ENCODE data around the gene GOLGA7B. TPM values are rescaled to one million over a fixed set of nuclear protein-coding genes. Genes with fewer than 3 reads are reported as not detected.

Gene GOLGA7B
- total RNA-seq, 1 donor = under 0.01 TPM

DNA sequence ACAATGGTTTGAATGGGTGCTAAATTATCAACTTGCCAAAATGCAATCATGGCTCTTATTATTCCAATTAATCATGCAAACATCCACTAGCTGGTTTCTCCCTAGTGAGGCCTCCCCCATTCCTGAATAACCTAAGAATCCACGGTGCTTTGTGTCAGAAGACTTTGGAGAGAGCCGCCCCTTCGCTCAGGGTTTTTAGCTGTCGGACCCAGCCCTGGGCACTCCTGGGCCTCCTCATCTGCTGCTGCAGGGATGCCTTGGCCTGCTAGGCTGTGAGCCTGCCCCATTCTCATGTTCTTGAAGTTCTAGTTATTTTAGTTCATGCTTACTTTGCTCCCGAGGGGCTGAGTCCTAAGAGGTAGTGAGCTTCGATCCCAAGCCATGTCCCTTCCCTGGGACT is 43.7 kb upstream of the GOLGA7B start:
- Histone ChIP-seq H2AFZ (ENCODE audit: low read length) (no peak overlapping the region), H3K27ac (ENCODE audit: low read depth, low read length) (no peak overlapping the region), H3K79me2 (ENCODE audit: insufficient read depth, low read length) (no peaks in the 10 kb centered on the region), H3K9me3 (ENCODE audit: low read depth, low read length) (no peaks in the 10 kb centered on the region), H3K27me3 (ENCODE audit: insufficient read depth, low read length) (peaks cover 6% of the 10 kb centered on the region), H3K4me1 (ENCODE audit: insufficient read depth, low read length) (no peaks in the 10 kb centered on the region), H4K20me1 (ENCODE audit: insufficient read depth, low read length) (no peaks in the 10 kb centered on the region), H3K4me3 (ENCODE audit: insufficient read depth, low read length) (no peak overlapping the region), H3K4me2 (ENCODE audit: insufficient read depth, low read length) (no peak overlapping the region), H3K36me3 (ENCODE audit: insufficient read depth, low read length) (no peaks in the 10 kb centered on the region)
- TF ChIP-seq, protein P1, sequence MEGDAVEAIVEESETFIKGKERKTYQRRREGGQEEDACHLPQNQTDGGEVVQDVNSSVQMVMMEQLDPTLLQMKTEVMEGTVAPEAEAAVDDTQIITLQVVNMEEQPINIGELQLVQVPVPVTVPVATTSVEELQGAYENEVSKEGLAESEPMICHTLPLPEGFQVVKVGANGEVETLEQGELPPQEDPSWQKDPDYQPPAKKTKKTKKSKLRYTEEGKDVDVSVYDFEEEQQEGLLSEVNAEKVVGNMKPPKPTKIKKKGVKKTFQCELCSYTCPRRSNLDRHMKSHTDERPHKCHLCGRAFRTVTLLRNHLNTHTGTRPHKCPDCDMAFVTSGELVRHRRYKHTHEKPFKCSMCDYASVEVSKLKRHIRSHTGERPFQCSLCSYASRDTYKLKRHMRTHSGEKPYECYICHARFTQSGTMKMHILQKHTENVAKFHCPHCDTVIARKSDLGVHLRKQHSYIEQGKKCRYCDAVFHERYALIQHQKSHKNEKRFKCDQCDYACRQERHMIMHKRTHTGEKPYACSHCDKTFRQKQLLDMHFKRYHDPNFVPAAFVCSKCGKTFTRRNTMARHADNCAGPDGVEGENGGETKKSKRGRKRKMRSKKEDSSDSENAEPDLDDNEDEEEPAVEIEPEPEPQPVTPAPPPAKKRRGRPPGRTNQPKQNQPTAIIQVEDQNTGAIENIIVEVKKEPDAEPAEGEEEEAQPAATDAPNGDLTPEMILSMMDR (IDR thresholded peaks at IDR 0.05; ENCODE audit: extremely low read depth, low read depth, low read length) = no peak
- DNase-seq (ENCODE audit: insufficient read length, low spot score, missing footprints) = no peak

DNA sequence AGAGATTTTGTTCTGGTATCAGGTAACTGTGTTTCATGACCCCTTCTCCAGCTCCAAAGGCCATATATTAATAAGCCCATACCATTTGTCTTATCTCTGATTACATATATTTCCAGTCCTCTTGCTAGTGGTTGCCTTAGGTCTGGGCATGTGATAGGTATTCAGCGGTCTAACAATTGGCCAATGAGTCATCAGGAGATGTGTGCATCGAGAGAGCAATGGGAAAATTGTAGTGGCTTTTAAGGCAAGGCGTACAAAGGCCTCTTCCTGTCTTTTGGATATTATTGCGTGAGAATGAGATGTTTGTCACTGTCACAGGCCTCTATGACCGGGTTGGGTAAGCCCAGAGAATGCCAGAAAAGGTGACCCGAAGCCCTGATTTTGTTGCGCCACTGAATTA is 39.2 kb upstream of the GOLGA7B start:
- TF ChIP-seq, protein P1 (IDR thresholded peaks at IDR 0.05; ENCODE audit: extremely low read depth, low read depth, low read length) = no peak
- Histone ChIP-seq H3K9me3 (ENCODE audit: low read depth, low read length) (no peaks in the 10 kb centered on the region), H3K4me1 (ENCODE audit: insufficient read depth, low read length) (no peaks in the 10 kb centered on the region), H3K27ac (ENCODE audit: low read depth, low read length) (no peak overlapping the region), H2AFZ (ENCODE audit: low read length) (no peak overlapping the region), H3K4me3 (ENCODE audit: insufficient read depth, low read length) (no peak overlapping the region), H3K4me2 (ENCODE audit: insufficient read depth, low read length) (no peak overlapping the region), H3K27me3 (ENCODE audit: insufficient read depth, low read length) (peaks cover 17% of the 10 kb centered on the region), H4K20me1 (ENCODE audit: insufficient read depth, low read length) (no peaks in the 10 kb centered on the region), H3K79me2 (ENCODE audit: insufficient read depth, low read length) (no peaks in the 10 kb centered on the region), H3K36me3 (ENCODE audit: insufficient read depth, low read length) (no peaks in the 10 kb centered on the region)
- no peak for DNase-seq (ENCODE audit: insufficient read length, low spot score, missing footprints)

DNA sequence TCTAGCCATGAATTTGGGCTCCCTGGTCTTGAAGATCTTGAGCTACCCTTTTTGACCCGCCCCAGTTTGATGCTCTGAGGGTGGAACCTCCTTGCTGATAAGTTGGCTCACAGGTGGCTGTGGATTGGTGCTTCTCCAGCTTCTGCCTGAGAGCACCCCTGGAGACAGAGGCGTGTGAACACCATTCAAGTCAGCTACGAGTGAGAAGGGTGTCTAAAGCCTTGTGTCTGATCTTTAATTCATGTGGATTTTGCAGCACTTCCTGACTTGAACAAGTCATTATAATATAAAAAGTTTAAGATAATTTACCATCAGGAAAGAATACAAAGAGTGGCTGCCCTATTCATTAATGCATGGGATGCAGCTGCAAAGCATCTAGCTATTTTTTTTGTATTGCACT is 37.7 kb upstream of the GOLGA7B start:
- Histone ChIP-seq H3K36me3 (ENCODE audit: insufficient read depth, low read length) (no peaks in the 10 kb centered on the region), H3K9me3 (ENCODE audit: low read depth, low read length) (no peaks in the 10 kb centered on the region), H3K79me2 (ENCODE audit: insufficient read depth, low read length) (no peaks in the 10 kb centered on the region), H3K4me3 (ENCODE audit: insufficient read depth, low read length) (no peak overlapping the region), H2AFZ (ENCODE audit: low read length) (no peak overlapping the region), H3K27ac (ENCODE audit: low read depth, low read length) (no peak overlapping the region), H3K4me1 (ENCODE audit: insufficient read depth, low read length) (no peaks in the 10 kb centered on the region), H3K4me2 (ENCODE audit: insufficient read depth, low read length) (no peak overlapping the region), H4K20me1 (ENCODE audit: insufficient read depth, low read length) (no peaks in the 10 kb centered on the region), H3K27me3 (ENCODE audit: insufficient read depth, low read length) (peaks cover 19% of the 10 kb centered on the region)
- TF ChIP-seq, protein P1 (IDR thresholded peaks at IDR 0.05; ENCODE audit: extremely low read depth, low read depth, low read length) = no peak
- no peak for DNase-seq (ENCODE audit: insufficient read length, low spot score, missing footprints)

DNA sequence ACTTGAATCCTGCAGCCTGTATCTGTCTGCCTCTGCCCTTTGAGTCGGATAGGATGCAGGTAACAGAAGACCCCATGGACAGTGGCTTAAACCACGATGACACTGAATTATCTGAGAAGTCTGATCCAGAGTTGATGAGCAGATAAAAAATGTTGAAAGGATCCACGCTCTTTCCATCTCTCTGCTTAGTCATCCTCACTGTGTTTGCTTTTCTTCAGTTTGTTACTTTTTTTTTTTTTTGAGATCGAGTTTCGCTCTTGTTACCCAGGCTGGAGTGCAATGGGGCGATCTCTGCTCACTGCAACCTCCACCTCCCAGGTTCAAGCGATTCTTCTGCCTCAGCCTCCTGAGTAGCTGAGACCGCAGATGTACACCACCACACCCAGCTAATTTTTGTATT is 36.9 kb upstream of the GOLGA7B start:
- no peaks in the 10 kb centered on the region for H4K20me1 ChIP-seq (ENCODE audit: insufficient read depth, low read length)
- H3K27me3 ChIP-seq (ENCODE audit: insufficient read depth, low read length) = peaks cover 18% of the 10 kb centered on the region
- H2AFZ ChIP-seq (ENCODE audit: low read length) = no peak overlapping the region
- TF ChIP-seq, protein P1 (IDR thresholded peaks at IDR 0.05; ENCODE audit: extremely low read depth, low read depth, low read length) = no peak
- H3K4me2 ChIP-seq (ENCODE audit: insufficient read depth, low read length) = no peak overlapping the region
- no peak overlapping the region for H3K27ac ChIP-seq (ENCODE audit: low read depth, low read length)
- H3K4me3 ChIP-seq (ENCODE audit: insufficient read depth, low read length) = no peak overlapping the region
- DNase-seq (ENCODE audit: insufficient read length, low spot score, missing footprints) = no peak
- H3K79me2 ChIP-seq (ENCODE audit: insufficient read depth, low read length) = no peaks in the 10 kb centered on the region
- H3K36me3 ChIP-seq (ENCODE audit: insufficient read depth, low read length) = no peaks in the 10 kb centered on the region
- H3K9me3 ChIP-seq (ENCODE audit: low read depth, low read length) = no peaks in the 10 kb centered on the region
- no peaks in the 10 kb centered on the region for H3K4me1 ChIP-seq (ENCODE audit: insufficient read depth, low read length)

Measured in osteoblast (primary cell).